NCI-H524 treated with DMSO at 0.1 percent for 48 hours (cell line): ENCODE results near the gene ADRA2A.
A peak's percentile ranks its signal among the peaks of the same experiment; 100 is the strongest.

ENCODE experiments used
- DNase-seq: peaks from one replicate; lab custom pipeline; 2025; lab: John Stamatoyannopoulos, UW

ADRA2A gene

DNA sequence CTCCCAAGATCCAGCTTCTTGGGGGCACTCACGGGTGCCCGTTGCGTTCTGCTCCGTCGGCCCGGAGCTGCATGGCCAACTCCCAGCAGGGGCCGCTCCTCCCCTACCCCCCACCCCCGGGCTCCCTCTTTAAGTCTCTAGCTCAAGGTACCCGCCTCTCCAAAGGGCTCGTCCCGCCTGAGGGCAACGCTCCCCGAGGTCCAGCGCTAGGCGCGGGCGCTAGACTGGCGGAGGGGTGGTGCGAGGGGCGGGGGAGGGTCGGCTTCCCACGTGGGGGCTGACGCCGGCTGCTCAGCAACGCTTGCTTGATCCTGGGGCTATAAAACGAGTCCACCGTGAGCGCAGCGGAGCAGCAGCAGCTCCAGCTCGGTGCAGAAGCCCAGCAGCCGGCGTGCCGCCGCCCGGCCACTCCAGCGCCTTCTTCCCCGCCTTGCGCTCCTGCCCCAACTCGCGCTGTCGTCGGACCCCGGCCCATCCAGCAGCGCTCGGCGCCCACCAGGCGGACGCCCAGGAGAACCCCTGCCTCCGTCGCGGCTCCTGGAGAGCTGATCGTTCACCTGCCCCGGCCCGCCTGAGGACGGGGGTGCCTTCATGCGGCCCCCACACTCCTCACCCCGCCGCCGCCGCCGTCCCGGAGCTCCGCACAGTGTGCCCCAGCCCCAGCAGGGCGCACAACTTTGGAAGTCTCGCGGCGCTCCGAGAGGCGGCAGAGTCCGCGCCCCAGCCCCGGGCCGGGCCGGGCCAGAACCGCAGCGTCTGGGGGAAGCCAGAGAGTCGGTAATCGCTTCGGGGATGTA lies at the start of gene ADRA2A:
ADRA2A (plus strand) TSS at position 348 of the 797 bp plus-strand sequence. CDS start 968 bp downstream, outside the sequence.
- DNase-seq, result no peak

DNA sequence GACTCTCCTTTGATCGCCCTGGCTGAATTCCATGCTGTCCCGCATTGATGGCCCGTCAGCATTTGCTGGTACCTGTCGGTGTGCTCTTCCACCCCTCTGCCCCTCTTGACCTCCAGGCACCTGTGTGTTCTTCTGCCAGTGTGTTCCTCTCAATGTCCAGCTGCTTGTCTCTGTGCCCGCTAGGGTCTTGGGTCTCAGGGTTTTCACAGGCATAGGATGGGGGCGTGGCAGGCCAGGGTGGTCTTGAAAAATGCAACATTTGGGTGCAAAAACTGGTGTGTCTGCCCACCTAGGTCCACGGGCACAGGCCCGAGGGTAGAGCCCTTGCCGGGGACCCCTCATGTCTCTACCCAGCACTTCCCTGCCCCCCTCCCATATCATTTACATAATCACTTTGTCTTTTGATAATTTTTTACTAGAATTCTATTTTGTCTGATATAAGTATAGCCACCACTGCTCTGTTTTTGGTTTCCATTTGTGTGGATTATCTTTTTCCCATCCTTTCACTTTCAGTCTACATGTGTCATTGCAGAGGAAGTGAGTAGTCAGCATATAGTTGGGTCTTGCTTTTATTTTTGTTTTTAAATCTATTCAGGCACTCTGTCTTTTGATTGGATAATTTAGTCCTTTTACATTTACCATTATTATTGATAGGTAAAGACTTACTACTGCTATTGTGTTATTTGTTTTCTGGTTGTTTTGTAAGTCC lies 46.6 kb upstream of the ADRA2A start:
- no peak for DNase-seq

DNA sequence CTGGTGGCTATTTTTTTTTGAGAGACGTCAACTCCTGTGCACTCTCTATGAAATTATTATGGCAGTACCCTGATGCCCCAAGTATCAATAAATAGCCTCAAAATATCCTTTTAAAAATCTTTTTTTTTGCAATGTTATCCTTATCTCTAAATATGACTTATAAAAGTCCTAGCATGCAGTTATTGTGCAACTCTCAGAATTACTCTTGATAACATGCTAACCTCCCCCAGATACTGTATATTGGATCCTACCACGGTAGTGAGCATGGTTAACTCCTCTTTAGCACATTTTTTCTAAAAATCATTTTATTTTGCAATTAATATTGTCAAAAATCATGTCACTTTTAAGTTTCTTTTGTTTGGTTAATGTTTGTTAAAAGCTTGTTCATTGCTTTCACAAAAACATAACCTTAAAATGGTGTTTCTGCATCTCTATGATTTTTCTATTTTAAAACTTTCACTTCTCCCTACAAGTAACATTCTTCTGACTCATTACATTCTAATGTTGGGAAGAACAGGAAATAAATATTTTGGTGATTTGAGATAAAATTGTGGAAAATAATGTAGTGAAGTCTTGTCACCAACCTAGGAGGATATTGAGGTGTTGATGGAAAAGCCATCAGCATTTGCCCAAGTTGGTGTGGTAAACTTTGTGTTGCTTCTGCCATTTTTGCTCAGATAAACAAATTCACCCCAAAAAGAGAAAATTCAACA lies 42.1 kb upstream of the ADRA2A start:
- DNase-seq, result no peak

DNA sequence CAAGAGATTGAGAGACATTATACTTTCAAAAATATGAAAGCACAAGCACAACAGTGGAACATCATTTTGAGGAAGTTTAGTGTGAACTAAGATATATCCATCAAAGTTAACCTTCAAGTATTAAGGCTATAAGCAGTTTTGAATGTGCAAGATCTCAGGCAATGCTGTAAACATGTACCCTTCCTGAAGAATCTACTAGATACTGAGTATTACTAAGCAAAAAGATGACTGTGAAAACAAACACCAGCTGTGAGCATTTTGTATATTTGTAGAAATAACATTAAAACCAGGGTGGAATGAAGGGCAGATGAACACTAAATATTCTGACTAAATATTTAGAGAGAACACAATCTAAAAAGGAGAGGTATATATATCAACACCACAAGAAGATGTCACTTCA lies 41.3 kb upstream of the ADRA2A start:
- no peak for DNase-seq

DNA sequence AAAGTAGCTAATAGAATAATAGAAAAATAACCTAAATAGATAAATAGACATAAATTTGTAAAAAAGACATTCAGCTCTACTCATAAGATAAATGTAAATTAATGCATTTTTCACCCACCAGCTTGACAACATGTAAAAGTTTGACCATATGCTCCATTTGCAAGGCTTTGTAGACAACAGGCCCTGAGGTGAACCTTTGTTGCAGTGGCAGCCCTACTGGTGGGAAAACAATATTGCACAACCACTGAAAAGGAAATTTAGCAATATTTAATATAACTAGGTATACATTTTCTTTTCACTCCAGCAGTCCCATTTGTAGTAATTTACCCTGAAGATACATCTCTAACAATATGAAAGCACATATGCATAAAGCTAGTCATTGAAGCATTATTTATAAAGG lies 39.0 kb upstream of the ADRA2A start:
- DNase-seq, result no peak

DNA sequence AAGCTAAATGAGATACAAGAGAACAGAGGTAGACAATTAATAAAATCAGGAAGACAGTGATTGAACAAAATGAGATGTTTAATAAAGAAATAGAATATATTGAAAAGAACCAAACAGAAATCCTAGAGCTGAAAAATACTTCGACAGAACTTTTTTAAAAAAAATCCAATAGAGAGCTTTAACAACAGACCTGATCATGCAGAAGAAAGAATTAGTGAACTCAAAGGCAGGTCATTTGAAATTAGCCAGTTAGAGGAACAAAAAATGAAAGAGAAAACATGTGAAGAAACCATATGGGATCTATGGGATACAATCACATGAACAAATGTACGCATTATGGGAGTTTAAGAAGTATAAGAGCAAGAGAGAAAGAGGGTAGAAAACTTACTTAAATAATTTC lies 37.3 kb upstream of the ADRA2A start:
- DNase-seq, result no peak

DNA sequence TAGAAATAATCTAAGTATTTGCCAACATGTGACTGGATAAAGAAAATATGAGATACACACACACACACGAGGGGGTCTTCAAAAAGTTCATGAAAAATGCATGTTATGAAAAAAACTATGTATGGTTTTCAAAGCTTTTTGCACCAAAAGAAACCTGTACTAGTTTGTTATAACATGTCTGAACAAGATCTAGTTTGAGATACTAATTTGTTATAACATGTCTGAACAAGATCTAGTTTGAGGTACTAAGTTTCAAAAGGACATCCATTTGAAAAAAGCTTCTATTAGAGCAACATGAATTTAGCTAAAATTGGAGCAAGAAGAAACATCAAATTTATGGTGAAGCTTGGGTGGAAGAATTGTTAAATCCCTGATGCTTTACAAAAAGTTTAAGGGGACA lies 19.8 kb upstream of the ADRA2A start:
- DNase-seq, result no peak

DNA sequence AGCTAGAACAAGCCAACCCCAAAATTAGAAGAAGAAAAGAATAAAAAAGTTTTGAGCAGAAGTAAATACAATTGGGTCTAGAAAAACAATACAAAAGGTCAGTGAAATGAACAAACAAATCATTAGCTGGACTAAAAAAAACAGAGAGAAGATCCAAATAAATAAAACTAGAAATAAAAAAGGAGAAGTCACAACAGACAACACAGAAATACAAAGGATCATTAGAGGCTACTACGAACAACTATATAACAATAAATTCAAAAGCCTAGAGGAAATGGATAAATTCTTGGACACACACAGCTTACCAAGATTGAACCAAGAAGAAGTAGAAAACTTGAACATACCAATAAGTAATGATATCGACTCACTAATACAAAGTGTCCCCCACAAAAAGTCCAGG lies 13.4 kb upstream of the ADRA2A start:
- DNase-seq, result no peak

DNA sequence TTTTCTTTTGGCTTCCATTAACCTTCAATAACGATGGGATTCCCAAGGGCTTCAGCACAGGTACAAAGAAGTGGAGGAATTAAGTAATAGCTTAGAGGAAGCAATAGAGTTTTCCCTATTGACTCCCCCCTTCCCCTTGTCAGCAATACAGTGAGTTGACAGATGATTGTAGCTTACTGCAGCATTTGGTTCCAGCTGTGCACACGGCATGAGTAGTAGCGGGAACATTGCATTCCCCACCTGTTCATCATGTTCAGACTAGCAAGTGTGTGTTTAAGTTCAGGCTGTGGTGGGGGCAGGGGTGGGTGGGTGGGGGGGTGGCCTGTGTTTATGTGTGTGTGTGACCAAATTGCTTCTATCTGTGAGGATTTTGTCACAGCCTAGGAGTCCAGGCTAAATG lies 4.6 kb upstream of the ADRA2A start:
- DNase-seq, result no peak

DNA sequence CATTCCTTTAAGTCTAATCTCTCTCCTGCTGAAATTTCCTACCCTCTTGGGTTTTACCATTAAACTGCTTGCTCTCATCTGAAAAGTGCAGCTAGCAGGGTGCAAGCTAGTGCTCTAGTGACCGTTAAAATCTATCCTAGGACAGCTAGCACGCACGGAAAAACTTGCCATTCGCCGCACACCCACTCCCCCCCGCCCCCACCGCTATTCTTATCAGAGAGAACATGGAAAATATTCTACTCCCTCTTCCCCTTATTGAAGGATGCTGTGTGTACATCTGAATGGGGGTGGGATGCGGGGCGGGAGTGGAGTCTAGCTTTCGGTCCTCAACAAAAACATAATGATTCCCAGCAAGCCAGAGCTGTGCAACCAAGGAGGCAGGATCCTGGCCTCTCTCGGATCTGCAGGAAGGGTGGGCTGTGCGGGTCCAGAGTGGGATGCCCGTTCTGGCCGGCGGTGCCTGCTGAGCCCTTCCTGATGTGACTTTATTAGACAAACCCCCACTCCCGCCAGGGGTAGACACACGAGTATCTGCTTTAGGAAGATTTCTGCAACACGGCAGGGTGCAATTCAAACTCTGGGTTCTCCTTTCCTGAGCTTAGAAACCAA lies 1.1 kb upstream of the ADRA2A start:
- DNase-seq, result no peak

DNA sequence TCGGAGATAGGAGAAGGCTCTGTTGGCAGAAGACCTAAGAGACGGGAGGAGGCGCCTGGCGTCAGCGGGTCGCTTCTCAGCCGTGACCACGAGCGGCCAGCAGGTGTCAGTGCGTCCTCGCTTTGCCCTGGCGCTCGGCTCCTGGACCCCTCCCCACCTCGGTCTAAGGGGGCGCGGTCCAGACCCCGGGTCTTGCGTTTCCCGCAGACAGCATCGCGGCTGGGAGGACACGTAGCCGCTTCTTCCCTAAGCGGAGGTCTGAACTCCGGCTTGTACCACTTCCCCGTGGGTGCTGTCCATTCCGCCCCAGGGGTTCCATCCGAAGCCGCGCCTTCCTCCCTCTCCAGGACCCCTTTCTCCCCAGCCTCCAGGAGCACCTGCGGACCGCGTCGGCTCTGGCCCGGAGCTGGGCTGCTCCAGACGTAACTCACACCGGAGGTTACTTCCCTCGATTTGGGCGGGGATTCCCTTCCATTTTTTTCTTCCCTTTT lies 593 bp upstream of the ADRA2A start:
- DNase-seq, result peak; percentile 9

DNA sequence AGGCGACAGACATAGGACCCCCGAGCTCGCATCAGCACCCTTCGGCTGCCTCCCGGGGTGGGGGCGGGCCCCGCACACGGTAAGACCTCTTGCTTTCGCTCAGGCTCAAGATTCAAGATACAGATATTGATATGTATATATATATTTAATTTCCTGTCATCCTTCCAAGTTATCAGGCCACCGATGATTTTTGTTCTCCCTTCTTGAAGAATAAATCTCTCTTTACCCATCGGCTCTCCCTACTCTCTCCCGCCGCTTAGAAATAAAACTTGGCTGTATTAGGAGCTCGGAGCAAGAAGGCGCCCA lies 603 bp downstream of the ADRA2A start:
- no peak for DNase-seq

DNA sequence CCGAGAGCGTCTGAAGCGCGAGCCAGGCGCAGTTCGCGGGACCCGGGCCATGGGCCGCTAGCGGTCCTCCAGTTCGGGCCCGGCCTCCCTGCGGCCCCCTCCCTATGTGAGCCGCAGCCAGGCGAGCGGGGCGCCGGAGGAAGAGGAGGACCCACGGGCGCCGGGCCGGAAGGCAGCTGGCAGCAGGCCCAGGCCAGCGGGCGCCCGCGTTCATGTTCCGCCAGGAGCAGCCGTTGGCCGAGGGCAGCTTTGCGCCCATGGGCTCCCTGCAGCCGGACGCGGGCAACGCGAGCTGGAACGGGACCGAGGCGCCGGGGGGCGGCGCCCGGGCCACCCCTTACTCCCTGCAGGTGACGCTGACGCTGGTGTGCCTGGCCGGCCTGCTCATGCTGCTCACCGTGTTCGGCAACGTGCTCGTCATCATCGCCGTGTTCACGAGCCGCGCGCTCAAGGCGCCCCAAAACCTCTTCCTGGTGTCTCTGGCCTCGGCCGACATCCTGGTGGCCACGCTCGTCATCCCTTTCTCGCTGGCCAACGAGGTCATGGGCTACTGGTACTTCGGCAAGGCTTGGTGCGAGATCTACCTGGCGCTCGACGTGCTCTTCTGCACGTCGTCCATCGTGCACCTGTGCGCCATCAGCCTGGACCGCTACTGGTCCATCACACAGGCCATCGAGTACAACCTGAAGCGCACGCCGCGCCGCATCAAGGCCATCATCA lies 1.1 kb downstream of the ADRA2A start:
- DNase-seq, result no peak

DNA sequence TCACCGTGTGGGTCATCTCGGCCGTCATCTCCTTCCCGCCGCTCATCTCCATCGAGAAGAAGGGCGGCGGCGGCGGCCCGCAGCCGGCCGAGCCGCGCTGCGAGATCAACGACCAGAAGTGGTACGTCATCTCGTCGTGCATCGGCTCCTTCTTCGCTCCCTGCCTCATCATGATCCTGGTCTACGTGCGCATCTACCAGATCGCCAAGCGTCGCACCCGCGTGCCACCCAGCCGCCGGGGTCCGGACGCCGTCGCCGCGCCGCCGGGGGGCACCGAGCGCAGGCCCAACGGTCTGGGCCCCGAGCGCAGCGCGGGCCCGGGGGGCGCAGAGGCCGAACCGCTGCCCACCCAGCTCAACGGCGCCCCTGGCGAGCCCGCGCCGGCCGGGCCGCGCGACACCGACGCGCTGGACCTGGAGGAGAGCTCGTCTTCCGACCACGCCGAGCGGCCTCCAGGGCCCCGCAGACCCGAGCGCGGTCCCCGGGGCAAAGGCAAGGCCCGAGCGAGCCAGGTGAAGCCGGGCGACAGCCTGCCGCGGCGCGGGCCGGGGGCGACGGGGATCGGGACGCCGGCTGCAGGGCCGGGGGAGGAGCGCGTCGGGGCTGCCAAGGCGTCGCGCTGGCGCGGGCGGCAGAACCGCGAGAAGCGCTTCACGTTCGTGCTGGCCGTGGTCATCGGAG lies 1.8 kb downstream of the ADRA2A start:
- no peak for DNase-seq

DNA sequence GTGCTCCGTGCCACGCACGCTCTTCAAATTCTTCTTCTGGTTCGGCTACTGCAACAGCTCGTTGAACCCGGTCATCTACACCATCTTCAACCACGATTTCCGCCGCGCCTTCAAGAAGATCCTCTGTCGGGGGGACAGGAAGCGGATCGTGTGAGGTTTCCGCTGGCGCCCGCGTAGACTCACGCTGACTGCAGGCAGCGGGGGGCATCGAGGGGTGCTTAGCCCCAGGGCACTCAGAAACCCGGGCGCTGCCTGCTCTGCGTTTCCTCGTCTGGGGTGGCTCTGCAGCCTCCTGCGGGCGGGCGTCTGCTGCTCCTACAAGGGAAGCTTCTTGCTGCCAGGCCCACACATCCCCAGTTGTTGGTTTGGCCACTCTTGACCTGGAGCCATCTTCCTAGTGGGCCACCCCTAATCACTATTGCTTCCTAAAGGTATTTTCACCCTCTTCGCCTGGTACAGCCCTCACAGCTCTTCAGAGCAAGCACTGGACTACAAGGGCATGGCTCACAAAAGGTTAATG lies 2.5 kb downstream of the ADRA2A start:
- DNase-seq, result no peak

DNA sequence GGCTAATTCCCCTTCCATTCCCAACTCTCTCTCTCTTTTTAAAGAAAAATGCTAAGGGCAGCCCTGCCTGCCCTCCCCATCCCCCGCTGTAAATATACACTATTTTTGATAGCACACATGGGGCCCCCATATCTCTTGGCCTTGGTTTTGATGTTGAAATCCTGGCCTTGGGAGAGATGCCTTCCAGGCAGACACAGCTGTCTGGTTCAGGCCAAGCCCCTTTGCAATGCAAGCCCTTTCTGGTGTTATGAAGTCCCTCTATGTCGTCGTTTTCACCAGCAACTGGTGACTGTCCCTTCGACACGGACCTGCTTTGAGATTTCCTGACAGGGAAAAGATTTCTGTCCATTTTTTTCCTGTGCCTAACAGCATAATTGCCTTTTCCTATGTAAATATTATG lies 3.0 kb downstream of the ADRA2A start:
- no peak for DNase-seq

DNA sequence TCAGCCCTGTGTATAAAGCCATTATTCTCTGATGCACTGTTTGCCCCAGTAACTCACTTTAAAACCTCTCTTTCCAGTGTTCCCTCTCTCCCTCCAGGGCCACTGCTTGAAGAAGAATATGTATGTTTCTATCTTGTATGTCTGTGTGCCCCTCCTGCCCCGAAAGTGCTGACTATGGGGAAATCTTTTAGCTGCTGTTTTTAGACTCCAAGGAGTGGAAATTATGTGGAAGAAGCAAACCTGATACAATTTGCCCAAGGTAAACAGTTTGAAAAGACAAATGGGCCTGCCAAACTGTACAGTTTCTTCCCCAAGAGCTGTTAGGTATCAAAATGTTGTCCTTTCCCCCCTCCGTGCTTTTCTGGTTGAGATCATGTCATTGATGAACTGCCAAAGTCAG lies 3.4 kb downstream of the ADRA2A start:
- no peak for DNase-seq

DNA sequence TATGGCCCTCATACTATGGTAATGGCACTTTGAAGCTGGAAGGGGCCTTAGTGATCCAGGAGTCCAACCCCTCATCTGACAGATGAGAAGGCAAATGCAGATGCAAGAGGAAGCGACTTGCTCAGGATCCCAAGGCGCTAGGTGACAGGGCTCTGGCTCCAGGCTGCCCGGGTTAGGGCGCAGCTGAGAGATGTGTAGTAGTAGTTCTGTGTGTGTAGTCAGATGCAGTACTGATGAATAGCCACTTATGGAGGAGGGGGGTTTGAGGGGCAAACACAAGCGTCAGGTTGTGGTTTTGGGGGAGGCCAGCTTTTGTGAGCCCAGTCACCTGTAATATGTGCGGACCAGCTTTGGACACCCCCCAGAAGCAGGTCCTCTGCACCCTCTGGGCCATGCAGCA lies 4.8 kb downstream of the ADRA2A start:
- no peak for DNase-seq

DNA sequence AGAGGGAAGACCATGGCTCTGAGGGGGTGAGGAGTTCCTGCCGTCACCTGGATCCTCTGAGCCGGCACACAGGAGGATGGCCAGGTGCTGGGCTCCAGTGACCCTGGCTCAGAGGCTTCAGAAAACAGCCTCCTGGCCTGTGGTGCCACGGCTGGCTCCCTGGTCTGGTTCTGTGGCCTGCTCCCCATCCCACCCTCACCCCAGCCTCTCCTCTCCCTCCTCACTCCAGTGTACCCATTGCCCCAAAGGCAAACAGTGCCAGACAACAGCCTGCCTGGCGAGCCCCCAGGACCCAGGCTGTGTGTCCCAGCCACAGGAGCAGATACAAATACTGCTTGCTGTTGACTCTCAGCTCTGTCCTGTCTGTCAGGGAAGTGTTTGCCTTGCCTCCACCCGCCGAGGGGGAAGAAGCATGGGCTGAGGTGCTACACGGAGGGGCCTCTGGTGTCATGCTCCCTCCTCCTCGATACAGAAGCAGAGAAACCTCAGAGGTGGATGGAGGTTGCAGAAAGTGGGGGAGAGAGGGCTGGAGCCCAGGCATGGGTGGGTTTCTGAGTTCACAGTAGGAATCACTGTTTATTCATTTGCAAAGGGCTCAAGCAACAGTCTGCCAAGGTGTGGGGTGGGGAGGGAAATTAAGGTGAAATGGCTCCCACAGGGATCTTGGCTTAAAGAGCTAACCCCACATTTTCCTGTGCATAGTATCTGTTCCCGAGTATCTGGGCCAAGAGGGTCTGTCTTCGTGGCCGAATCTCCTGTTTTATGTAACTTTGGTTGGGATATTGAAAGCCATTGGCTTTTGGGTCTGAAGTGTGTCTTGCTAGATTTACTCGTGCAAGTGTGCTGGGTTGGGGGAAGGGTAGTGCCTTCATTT lies 5.5 kb downstream of the ADRA2A start:
- no peak for DNase-seq
